Right ventricle myocardium superior (tissue), 1 donor: ENCODE results near the gene MTARC1. TPM values are rescaled to one million over a fixed set of nuclear protein-coding genes. Genes with fewer than 3 reads are reported as not detected.
A peak's percentile ranks its signal among the peaks of the same experiment; 100 is the strongest.

ENCODE experiments used
- ATAC-seq: fragments of 200-7000 bp; cut with Tn5 transposase; one replicate; pipeline ENCODE4 v1.9.1; 2020; ENCODE audit warnings: mild to moderate bottlenecking; ENCODE audit not compliant: poor library complexity
- DNase-seq: peaks from one replicate; pipeline ENCODE4 v3.0.0-alpha.2; 2020
- intact Hi-C: fragments of 100-400 bp; cut with DNase I; formaldehyde crosslinking; loops from one replicate; pipeline ENCODE4 v1.11.2; 2022
- total RNA-seq: library from RNA; stranded (reverse); fragmentation: NEBNext Ultra II Directional; extraction: Animal tissue kit (Norgen Biotek cat#: 25700); gene quantifications from one replicate; pipeline ENCODE4 v1.2.1, GENCODE V29; 2021
- donor health status: DM: no; HTN: yes; CAD: no; lungs with severe emphysema.

MTARC1 gene
- total RNA-seq, 1 donor from 2014 or later = 6.9 TPM

GRCh38 chr1:220797044-220797443, 10.3 kb downstream of the MTARC1 start:
- intact Hi-C loops = no loop called here
- DNase-seq (no peak), ATAC-seq (no peak)

- intact Hi-C loops = no loop called here
- peak; percentile 56 for ATAC-seq
- DNase-seq = no peak
These were observed 10.8 kb downstream of the MTARC1 start for GRCh38 chr1:220797553-220797952.

DNA sequence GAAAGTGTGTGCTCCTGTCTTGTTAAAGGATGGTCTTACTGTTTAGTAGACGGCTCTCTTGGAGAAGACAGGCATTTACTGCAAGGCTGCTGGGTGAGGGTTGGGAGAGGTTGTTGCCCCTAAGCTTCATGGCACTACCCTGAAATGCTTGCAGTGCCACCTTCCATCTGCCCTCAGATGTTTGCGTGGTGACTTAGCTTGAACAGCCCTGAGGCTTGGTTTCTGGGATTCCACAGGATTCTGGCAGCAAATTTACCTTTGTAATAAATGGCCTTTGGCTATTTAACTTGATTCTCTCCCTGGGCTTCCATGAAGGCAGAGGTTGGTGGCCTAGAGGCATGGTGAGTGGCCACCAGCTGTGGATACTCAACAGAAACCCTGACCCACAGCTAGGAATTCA, 11.6 kb downstream of the MTARC1 start:
- DNase-seq (no peak), ATAC-seq (no peak)
- intact Hi-C loops = no loop called here

DNA sequence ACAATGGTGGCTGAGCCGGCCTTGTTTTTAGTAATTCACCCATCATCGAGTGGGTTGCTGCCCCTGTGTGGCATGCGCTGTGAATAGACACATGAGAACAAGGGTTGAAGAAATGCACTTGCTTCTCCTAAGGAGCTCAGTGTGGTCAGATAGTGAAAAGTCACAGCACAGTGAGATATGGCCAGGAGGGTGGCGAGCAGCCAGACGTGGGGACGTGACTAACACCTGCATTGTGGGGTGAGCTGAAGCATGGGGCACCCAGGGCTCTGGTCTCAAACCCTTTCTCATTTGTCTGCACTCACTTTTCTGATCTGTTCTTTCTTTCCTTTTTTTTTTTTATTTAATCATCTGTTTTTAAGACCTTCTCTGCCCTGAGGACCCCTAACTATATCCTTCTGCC, 13.5 kb downstream of the MTARC1 start:
- DNase-seq (no peak), ATAC-seq (no peak)
- intact Hi-C loops = no loop called here

DNA sequence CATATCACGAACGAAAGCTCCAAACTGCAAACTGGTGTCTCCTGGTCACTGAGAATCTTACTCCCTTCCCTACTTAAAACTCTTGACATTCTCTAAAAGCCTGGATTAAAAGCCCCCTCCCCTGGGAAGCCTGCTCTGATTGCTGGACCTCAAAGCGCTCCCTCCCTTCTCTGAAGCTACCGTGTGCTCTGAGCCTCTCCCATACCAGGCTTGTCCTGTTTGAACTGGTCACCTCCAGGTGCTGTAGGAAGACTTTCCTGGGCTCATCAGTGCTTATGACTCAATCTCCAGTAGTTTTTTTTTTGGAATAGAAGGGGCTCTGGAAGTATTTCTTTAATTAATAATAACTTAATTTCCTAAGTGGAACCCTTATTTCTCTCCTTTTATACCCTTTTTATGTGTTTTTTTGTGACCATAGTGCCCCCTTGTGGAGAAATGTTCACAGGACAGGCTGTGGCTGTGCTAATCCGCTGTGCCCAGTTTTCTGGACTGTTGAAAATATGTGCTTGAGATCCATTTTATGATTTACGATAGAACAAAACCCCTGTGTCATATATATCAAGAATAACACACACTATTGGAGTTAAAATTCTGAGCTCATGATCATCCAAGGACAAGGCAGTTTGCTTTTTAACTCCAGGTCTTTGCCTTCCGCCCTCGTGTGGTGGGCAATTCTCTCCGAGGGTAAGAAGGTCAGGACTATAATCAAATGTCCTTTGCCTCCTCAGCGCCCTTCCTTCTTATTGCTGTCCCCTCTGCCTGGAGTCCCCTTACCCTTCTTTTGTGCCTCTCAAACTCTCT, 16.9 kb downstream of the MTARC1 start:
- intact Hi-C loops = no loop called here
- ATAC-seq (peak; percentile 59), DNase-seq (no peak)

- intact Hi-C loops = no loop called here
- DNase-seq (no peak), ATAC-seq (no peak)
These were observed 17.5 kb downstream of the MTARC1 start for GRCh38 chr1:220804202-220804586.

GRCh38 chr1:220806408-220806807, 19.7 kb downstream of the MTARC1 start:
- intact Hi-C loops = no loop called here
- ATAC-seq (no peak), DNase-seq (no peak)

DNA sequence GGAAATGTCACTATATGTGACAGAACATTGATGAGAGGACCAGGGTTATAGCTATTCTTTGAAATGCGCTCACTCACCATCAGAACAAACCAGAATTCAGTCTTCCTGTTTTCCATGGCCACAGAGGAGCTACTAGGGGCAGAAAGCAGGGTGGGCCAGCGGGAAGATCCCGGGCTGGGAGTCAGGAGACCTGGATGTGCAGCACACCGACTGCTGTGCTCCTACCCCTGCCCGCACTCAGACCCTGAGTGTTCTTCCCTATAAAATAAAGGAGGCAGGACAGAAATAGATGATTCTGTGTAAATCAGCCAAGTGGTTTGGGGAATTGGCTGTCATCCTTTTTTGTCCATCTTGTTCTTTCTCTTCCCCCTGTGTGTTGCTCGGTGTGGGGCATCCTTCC, 21.0 kb downstream of the MTARC1 start:
- intact Hi-C loops = no loop called here
- no peak for ATAC-seq
- DNase-seq = no peak

DNA sequence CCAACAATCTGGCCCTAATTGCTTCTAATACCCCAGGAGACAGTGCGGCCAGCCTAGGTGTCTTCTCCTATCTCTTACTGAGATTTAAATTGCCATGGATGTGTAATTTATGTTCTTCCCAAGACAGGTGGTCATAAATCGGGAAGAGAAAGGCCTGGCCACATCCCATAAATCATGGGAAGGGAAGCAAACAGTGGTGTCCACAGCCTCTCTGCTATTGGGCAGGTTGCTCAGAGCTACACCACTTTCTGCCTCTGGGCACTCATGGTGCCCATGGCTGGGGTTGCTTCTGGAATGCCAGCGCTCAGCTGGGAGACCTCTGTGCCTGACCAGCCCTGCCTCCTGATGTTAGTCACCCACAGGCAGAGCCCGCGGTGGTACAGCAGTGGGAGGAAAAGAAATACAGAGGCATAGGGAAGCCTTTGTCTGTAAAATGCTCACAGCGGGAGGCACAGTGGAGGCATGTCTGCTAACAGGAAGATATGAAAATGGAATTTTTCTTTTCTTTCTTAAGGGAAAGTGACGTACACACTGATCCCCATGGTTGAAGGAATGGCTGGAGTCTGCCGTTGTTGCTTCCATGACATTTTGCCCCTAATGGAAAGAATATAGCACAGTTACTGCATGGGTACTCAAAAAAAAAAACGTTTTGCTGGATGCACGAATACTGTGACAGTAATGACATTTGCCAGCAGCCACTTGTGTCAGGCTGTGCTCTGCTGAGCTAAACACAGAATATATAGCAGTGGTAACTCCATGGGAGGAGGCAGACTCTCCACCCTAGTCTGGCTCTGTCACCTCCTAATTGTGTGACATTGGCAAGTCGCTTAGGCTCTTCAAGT, 21.9 kb downstream of the MTARC1 start:
- intact Hi-C loops = no loop called here
- no peak for DNase-seq
- ATAC-seq = peak; percentile 71

GRCh38 chr1:220809187-220809550, 22.5 kb downstream of the MTARC1 start:
- ATAC-seq (peak; percentile 23), DNase-seq (no peak)
- intact Hi-C loops = no loop called here

DNA sequence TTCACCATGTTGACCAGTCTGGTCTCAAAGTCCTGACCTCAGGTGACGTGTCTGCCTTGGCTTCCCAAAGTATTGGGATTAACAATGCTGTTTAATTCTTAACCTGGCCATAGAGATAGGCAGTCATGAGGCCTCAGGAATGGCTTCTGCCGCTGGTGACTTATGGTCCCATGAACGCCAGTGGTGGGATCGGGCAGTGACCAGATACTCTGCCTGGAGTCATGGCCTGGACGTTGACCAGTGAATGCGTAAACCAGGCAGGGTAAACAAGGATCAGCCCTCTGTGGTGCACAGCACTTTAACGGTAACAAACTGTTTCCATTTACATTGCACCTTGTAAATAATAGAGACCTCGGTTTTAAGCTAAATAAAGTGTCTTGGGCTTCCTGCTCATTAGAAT, 23.0 kb downstream of the MTARC1 start:
- intact Hi-C loops = loop anchor here (2.0 kb wide), 1 partner anchor 33 kb away; no protein-coding TSS in a partner anchor
- DNase-seq (no peak), ATAC-seq (no peak)

- DNase-seq (peak; percentile 89), ATAC-seq (peak; percentile 82)
- intact Hi-C loops = loop anchor here (2.0 kb wide), 1 partner anchor 33 kb away; no protein-coding TSS in a partner anchor
These were observed 23.5 kb downstream of the MTARC1 start for GRCh38 chr1:220810179-220810653.

DNA sequence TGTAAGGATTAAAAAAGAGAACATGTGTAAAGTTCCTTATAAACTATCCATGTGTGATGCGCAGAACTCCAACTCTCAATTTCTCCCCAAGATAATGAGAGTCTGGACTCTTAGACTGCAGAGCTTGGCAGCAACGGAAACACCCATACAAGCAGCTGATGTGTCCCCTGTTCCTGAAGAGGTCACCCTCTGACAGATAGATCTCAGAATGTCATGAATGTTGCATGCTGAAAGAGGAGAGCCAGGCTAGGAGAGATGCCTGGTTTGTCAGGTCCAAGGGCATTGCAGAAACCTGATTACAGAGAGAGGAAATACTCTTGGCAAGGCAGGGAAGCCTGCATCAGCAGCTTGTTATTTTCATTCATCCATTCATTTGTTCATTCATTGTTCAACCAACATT, 24.2 kb downstream of the MTARC1 start:
- DNase-seq = no peak
- intact Hi-C loops = loop anchor here (2.0 kb wide), 1 partner anchor 32 kb away; no protein-coding TSS in a partner anchor
- ATAC-seq = peak; percentile 30

- ATAC-seq (no peak), DNase-seq (no peak)
- intact Hi-C loops = loop anchor here (2.0 kb wide), 1 partner anchor 31 kb away; no protein-coding TSS in a partner anchor
These were observed 25.0 kb downstream of the MTARC1 start for GRCh38 chr1:220811695-220812094.

GRCh38 chr1:220812308-220812707, 25.6 kb downstream of the MTARC1 start:
- intact Hi-C loops = no loop called here
- ATAC-seq = no peak
- no peak for DNase-seq

- intact Hi-C loops = no loop called here
- ATAC-seq (no peak), DNase-seq (no peak)
These were observed 26.3 kb downstream of the MTARC1 start for GRCh38 chr1:220813013-220813412.

DNA sequence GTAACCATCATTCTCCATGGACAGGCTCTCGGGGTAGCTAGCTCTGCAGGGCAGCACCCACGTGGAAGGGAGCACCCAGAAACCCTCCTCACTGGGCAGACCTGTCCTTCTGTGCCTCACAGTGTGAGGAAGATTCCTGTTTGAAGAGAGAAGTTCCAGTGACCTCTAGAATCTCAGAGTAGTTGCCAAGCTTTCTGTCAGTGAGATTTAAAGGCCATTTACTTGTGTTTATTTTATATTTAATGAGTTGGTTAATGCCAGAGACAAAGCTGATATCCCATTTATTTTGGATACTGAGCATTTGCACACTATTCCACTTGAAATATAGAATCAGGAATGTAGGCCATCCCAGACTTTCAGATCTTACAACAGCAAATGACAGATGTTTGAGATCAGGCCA, 28.7 kb downstream of the MTARC1 start:
- intact Hi-C loops = no loop called here
- no peak for DNase-seq

DNA sequence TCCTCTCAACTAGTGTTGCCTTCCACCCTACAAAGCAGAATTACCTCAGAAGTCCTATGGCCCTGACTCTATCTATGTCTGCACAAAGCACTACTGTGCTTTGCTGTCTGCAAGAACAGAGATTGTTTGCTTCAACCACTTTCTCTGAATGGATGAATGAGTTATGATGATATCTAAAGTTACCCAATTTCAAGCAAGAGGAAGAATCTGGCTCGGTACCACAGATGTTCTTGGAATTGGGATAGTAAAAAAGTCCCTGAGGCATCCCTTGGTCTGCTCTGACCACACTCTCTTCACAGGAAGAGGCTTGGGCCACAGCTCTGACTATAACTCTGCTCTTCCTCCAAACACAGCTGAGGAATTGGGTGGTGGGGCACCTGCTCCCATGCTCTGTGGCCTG, 31.2 kb downstream of the MTARC1 start:
- DNase-seq = no peak
- no peak for ATAC-seq
- intact Hi-C loops = no loop called here

More for the DNA sequence above, 28.7 kb downstream of the MTARC1 start:
- ATAC-seq = no peak

- DNase-seq = no peak
- intact Hi-C loops = no loop called here
- ATAC-seq = no peak
These were observed 31.9 kb downstream of the MTARC1 start for GRCh38 chr1:220818421-220819173.
